Stimulated activated CD4-positive, alpha-beta T cell treated with anti-CD3 and anti-CD28 coated beads, Interleukin-2, amount 100 ng/mL, for 4 hours (primary cell): ENCODE data around the gene CIZ1.
"Not testable (repeated sequence)": the region's sequence is repeated elsewhere in the genome, so short reads cannot be mapped to it uniquely, and the experiment has no call there.

Experiments used
- DNase-seq: peaks from one replicate; pipeline ENCODE4 v3.0.0-alpha.2; 2020; ENCODE audit warnings: low read depth

The CIZ1 gene

GRCh38 chr9:128191406-128192046, at the start of gene CIZ1:
TSS of gene CIZ1 (minus strand) at chr9:128191572. CDS start at chr9:128190857, 715 bp downstream.
- DNase-seq: peak; percentile 57

DNA sequence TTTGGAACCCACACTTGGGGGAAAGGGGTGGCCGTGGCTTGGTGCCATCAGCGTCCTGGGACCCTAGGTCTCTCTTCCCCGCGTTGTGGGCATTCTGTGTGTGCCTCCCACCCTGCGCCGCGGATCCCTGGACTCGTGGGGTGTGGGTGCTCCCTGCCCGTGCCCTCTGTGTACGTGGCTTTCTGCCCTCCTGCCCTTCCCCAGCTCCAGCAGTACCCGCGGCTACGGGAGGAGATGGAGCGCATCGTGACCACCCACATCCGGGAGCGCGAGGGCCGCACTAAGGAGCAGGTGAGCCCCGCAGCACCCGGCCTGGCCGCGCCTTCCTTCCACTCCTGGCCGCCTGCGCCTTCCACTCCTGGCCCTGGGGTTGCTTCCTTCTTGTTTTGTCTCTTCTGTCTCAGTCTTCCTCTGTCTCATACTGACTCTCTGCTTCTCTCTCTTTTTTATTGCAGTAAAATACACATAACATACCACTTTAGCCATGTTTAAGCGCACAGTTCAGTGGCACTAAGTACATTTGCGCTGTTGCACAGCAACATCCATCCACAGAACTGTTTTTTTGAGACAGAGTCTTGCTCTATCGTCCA, 42.5 kb upstream of the CIZ1 start:
- no peak for DNase-seq

DNA sequence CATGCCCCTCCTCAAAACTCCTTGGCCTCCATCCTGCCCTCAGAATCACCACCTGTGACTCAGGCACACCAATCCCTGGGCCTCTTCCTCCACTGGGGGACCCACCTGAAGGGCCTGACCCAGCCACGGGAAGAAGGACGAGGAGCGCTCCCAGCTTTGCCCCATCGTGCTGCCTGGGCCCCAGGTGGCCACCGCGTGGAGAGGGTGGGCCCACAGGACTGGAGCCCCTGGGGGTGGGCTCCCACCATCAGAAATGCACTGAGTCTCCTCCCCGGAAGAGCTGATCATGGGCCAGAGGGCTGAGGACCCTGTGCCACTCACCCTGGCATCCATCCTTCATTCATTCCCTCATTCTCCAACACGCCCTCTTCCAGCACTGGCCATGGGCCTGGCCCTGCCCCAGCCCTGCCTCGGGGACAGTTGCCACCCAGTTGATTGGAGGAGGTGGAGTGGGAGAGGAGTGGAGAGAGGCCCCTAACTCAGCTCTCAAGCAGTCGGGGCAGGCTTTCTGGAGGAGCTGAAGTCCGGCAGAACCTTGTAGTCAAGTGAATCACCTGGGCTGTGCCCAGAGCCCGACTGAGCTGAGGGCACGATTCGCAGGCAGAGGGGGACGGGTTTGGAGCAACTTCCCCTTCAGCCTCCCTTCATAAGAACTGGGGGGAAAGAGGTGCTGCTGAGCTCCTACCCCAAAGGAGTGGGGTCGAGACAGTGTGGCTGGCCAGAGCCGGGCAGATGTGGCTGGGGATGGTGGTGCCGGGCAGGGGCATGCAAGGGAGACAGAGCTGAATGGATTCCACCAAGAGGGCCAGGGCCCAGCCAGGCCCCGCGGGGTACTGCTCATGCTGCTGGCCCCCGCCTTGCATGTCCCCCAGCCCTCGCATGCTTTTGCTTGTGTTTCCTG, 41.4 kb upstream of the CIZ1 start:
- DNase-seq: no peak

DNA sequence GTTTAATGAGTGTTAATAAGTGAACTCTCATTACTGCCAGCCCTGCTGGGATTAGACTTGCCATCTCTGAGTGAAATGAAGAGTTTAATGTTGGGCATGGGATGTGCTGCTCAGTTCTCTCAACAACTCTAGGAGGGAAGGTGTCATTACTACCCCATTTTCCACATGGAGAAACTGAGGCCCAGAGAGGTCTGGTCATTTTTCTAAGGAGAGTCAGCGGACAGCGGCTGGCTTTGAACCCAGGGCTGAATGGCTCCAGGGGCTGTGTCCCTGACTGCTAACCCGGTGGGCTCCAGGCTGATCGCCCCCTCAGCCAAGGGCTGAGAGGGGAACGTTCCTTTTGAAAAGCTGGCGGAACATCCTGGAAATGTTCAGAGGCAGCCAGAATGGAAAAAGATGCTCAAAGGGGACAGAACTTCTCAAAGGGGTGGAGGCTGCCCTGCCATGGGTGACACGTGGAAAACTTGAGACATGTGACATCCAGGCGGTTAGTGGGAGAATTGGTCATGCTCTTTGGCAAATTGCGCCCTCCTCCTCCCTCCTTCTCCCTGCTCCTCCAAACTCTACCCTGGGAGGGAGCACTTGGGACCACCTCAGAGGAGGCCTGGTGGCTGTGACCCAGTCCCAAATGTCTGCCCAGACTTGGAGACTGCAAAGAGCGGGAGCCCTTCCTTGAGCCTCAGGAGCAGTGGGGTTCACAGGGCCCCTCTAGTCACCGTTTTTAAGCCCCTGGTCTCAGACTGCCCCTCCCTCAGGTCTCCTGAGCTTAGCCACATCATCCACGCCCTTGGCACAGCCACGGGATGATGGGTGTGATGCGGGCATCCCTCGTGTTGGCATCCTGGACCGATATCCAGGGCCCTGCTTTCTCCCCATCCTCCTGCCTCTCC, 40.5 kb upstream of the CIZ1 start:
- no peak for DNase-seq

DNA sequence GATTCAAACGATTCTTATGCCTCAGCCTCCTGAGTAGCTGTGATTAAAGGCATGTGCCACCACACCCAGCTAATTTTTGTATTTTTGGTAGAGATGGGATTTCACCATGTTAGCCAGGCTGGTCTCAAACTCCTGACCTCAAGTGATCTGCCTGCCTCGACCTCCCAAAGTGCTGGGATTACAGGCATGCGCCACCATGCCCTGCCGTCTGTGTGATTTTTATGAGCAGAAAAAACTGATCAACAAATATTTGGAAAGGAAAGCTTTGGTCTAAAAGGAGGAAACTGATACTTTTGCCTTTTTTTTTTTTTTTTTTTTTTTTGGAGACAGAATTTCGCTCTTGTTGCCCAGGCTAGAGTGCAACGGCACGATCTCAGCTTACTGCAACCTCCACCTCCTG, 39.5 kb upstream of the CIZ1 start:
- DNase-seq: not testable (repeated sequence)

GRCh38 chr9:128226412-128226801, 35.0 kb upstream of the CIZ1 start:
- DNase-seq: no peak

- no peak for DNase-seq
These were observed 34.5 kb upstream of the CIZ1 start for GRCh38 chr9:128225770-128226411.

DNA sequence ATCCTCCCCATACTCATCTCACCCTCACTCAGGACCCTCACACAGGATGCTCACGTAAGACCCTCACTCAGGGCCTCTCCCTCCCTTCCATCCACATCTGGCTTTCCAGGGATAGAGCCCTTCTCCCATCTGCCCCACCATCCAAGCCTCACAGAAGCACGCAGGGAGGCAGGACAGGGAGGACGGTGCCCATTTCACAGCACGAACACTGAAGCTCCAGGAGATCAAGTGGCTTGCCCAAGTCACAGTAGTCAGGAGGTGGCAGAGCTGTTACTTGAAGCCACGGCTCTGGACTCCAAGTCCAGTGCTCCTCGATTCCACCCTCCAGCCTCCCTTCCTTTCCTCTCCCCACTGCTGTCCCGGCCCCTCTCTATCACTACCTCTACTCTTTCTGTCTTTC, 33.5 kb upstream of the CIZ1 start:
- no peak for DNase-seq

DNA sequence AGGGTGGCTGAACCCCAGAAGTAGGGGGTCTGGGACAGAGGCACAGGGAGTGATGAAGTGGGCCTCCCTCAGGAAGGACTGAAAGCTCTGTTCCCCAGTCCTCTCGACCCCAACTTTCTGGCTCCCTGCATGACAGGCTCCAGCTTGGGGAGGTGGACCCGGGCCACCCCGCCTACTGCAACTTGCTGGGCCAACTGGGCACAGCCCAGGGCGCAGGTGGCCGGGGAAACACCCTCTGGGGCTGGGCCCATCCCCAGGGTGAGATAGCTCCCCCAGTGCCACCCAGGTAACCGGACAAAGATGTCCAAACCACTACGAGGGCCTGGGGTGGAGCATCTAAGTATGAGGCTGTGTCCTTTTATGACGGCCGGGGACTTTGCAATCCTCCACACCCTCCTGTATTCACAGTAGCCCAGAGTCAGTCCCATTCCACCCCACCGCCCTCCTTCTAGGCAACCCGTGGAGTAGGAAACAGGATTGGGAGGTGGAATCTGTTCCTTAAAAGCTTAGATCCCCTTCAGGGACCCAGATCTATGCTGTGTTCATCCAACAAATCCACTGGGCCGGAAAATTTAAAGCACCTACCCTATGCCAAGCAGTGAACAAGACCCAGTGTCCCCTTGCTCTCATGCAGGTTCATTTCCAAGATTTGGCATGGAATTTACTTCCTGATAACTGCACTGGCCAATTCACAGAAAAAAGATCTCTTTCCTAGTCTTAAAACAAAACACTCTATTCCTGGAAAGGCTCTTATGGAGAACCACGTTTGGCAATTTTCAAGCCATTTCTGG, 31.7 kb upstream of the CIZ1 start:
- no peak for DNase-seq

DNA sequence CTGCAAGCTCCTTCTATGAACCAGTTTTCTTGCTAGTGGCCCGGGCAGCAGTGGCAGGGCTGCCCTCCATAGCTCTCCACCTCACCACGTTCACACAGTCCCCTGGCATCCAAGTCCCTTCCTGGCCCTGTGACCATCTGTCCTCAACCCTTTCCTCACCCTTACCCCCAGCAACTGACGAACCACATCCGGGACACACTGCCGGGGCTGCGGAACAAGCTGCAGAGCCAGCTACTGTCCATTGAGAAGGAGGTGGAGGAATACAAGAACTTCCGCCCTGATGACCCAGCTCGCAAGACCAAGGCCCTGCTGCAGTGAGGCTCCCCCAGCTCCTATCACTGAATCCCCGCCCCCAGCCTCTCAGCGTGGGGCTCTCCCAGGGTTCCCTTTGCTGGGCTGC, 30.7 kb upstream of the CIZ1 start:
- no peak for DNase-seq

DNA sequence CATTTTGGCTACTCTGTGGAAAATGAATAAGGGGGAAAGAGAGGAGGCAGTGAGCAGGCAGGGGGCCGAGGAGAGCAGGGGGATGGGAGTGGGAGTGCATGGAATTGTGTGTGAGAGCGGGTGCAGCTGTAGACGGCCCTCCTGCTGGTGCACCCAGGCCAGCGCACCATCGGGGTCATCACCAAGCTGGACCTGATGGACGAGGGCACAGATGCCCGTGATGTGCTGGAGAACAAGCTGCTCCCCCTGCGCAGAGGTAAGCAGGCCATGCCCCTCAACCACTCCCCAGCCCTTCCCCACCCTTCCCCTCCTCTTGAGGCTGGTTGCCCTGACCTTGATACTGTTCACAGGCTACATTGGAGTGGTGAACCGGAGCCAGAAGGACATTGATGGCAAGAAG, 28.5 kb upstream of the CIZ1 start:
- DNase-seq: no peak

- DNase-seq: peak; percentile 89
These were observed 27.4 kb upstream of the CIZ1 start for GRCh38 chr9:128218518-128219389.

DNA sequence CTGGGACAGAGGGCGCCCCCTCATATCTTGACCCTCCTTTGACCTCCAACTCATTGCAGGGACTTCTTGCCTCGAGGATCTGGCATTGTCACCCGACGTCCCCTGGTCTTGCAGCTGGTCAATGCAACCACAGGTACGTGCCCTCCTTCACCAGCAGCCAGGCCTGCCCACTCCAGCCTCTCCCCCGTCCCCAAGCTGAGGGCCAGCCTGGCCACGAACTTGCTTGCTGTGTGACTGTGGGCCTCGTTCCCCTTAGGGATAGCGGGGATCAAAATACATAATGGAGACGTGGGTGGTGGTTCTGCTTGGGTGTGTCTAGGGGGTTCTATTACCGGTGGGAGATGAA, 26.8 kb upstream of the CIZ1 start:
- DNase-seq: no peak

- no peak for DNase-seq
These were observed 25.6 kb upstream of the CIZ1 start for GRCh38 chr9:128216781-128217553.

DNA sequence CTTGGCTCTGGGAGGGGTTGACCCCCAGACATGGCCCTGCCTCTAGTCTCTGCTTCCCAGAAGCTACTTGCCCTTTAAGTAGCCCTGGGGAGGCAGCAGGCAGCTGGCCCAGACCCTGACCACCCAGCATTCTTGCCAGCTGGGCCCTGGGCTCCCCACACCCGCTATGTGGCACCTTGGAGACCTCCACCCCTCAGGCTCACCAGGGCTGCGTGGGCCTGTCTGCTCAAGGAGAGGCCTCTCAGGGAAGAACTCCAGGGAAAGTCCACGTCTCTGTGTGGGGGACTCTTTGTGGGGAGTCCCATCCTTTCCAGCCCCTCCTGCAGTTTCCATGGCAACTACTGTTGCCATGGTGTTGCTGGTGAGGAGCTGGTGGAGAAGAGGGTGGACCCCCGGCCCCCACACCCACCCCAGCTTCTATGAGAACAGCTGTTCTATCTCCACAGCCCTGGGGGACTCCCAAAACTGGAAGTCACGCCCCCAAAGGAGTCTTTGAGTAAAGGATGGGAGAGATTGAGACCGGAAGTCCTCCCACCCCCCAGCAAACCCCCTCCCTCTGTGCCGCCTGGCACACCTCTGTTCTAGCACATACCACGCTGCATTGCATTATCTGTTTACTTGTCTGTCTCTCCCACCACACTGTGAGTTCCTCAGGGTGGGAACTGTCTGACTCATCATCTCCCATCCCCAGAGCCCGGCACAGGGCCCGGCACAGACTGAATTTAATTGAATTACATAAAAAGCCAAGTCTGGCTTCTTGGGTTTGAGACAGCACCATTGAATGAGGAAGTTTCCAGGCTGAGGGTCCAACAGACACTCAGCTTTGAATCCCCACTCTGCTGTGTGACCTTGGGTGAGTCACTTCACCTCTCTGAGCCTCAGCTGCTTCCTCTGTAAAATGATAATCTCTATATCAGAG, 24.4 kb upstream of the CIZ1 start:
- no peak for DNase-seq

GRCh38 chr9:128214571-128215490, 23.5 kb upstream of the CIZ1 start:
- no peak for DNase-seq
